IMR-90 (cell line): ENCODE measurements around the gene AZU1. TPM values are rescaled to one million over a fixed set of nuclear protein-coding genes. Genes with fewer than 3 reads are reported as not detected.
A peak's percentile ranks its signal among the peaks of the same experiment; 100 is the strongest.

Experiments
- ATAC-seq: fragments of 200-7000 bp; cut with Tn5 transposase; 2 replicates; pipeline ENCODE4 v1.9.1; 2020; ENCODE audit warnings: low read depth, mild to moderate bottlenecking, moderate library complexity
- BruUV-seq: library from RNA; stranded (reverse); fragments of 400-500 nt; replicated peaks from 2 replicates; lab custom pipeline; 2021; lab: Mats Ljungman, UMichigan
- CTCF ChIA-PET: fragments of 300-600 bp; formaldehyde crosslinking; extraction: SDS; loops from one replicate; lab custom pipeline; 2021; ENCODE audit warnings: antibody characterized with exemption; lab: Yijun Ruan, JAX
- POLR2A ChIA-PET: fragments of 300-600 bp; sonication (Branson Sonifier 250); formaldehyde crosslinking; loops from one replicate; lab custom pipeline; 2022; ENCODE audit warnings: antibody characterized with exemption; ENCODE audit not compliant: unreplicated experiment; lab: Charles Lee
- DNase-seq: peaks from one replicate; pipeline ENCODE4 v3.0.0; 2013
- H2AFZ ChIP-seq: replicated peaks from 2 replicates; pipeline ENCODE3; 2013; ENCODE audit warnings: low read length, mild to moderate bottlenecking; ENCODE audit not compliant: poor library complexity
- H2AK5ac ChIP-seq: 2 replicates; pipeline ENCODE4 v1.6.1; 2013; ENCODE audit warnings: low read depth, low read length, inconsistent platforms
- H2AK9ac ChIP-seq: replicated peaks from 2 replicates; pipeline ENCODE3; 2013; ENCODE audit warnings: mild to moderate bottlenecking, low read depth, low read length, moderate library complexity; ENCODE audit not compliant: poor library complexity
- H2BK120ac ChIP-seq: 2 replicates; pipeline ENCODE4 v1.6.1; 2013; ENCODE audit warnings: low read depth, low read length, inconsistent platforms
- H2BK15ac ChIP-seq: 3 replicates; pipeline ENCODE4 v1.6.1; 2013; ENCODE audit warnings: low read depth, low read length, inconsistent platforms
- H2BK20ac ChIP-seq: 2 replicates; pipeline ENCODE4 v1.6.1; 2013; ENCODE audit warnings: low read depth, mild to moderate bottlenecking, inconsistent platforms, low read length, moderate library complexity
- H2BK5ac ChIP-seq: 2 replicates; pipeline ENCODE4 v1.6.1; 2013; ENCODE audit warnings: mild to moderate bottlenecking, low read depth, low read length, inconsistent platforms; ENCODE audit not compliant: poor library complexity, severe bottlenecking
- H3K14ac ChIP-seq: replicated peaks from 2 replicates; pipeline ENCODE4 v1.6.1; 2013; ENCODE audit warnings: low read depth, low read length, inconsistent platforms
- H3K18ac ChIP-seq: 2 replicates; pipeline ENCODE4 v1.6.1; 2013; ENCODE audit warnings: low read depth, low read length, control low read depth
- H3K23ac ChIP-seq: 2 replicates; pipeline ENCODE4 v1.6.1; 2013; ENCODE audit warnings: low read depth, low read length, inconsistent platforms
- H3K27ac ChIP-seq: 2 replicates; pipeline ENCODE4 v1.5.1; 2013; ENCODE audit warnings: mild to moderate bottlenecking, control low read depth, low read length; ENCODE audit not compliant: insufficient read depth
- H3K27me3 ChIP-seq: 2 replicates; pipeline ENCODE4 v1.6.1; 2013; ENCODE audit warnings: low read length; ENCODE audit not compliant: control insufficient read depth, insufficient read depth
- H3K36me3 ChIP-seq: 2 replicates; pipeline ENCODE4 v1.6.1; 2013; ENCODE audit warnings: low read length, mixed read lengths; ENCODE audit not compliant: control insufficient read depth, insufficient read depth
- H3K4ac ChIP-seq: 2 replicates; pipeline ENCODE4 v1.6.1; 2013; ENCODE audit warnings: low read depth, low read length, inconsistent platforms
- H3K4me1 ChIP-seq: 2 replicates; pipeline ENCODE4 v1.6.1; 2013; ENCODE audit warnings: low read length, mixed read lengths; ENCODE audit not compliant: control insufficient read depth, insufficient read depth
- H3K4me2 ChIP-seq: 2 replicates; pipeline ENCODE4 v1.6.1; 2013; ENCODE audit warnings: low read depth, mild to moderate bottlenecking, control low read depth, low read length, moderate library complexity
- H3K4me3 ChIP-seq: 2 replicates; pipeline ENCODE4 v1.5.1; 2013; ENCODE audit warnings: low read depth, mild to moderate bottlenecking, control low read depth, low read length, moderate library complexity; ENCODE audit not compliant: insufficient read depth
- H3K56ac ChIP-seq: 2 replicates; pipeline ENCODE4 v1.6.1; 2013; ENCODE audit warnings: low read length, inconsistent platforms; ENCODE audit not compliant: insufficient read depth; ENCODE audit errors: extremely low read depth
- H3K79me1 ChIP-seq, 2 experiments: 2 replicates each; pipeline ENCODE4 v1.6.1; 2013; ENCODE audit warnings: low read length in 2 of 2, inconsistent platforms in 1 of 2, low read depth in 1 of 2
- H3K9ac ChIP-seq: 2 replicates; pipeline ENCODE4 v1.6.1; 2013; ENCODE audit warnings: low read depth, low read length, control low read depth
- H3K9me1 ChIP-seq: 2 replicates; pipeline ENCODE4 v1.6.1; 2013; ENCODE audit warnings: low read length, inconsistent platforms; ENCODE audit not compliant: insufficient read depth
- H3K9me3 ChIP-seq: 2 replicates; pipeline ENCODE4 v1.6.1; 2013; ENCODE audit warnings: low read length; ENCODE audit not compliant: control insufficient read depth, insufficient read depth
- H4K20me1 ChIP-seq: 2 replicates; pipeline ENCODE4 v1.6.1; 2013; ENCODE audit warnings: low read length, inconsistent platforms; ENCODE audit not compliant: insufficient read depth
- H4K5ac ChIP-seq: 2 replicates; pipeline ENCODE4 v1.6.1; 2013; ENCODE audit warnings: mild to moderate bottlenecking, low read depth, low read length, control low read depth
- H4K8ac ChIP-seq, 2 experiments: 2 replicates each; pipeline ENCODE4 v1.6.1; 2013; ENCODE audit warnings: low read depth in 2 of 2, low read length in 2 of 2, control low read depth in 1 of 2, inconsistent platforms in 1 of 2
- H4K91ac ChIP-seq: 2 replicates; pipeline ENCODE4 v1.6.1; 2013; ENCODE audit warnings: low read depth, low read length, inconsistent platforms; ENCODE audit not compliant: insufficient read depth
- BHLHE40 ChIP-seq: fragments of 150-350 bp; IDR thresholded peaks from 2 replicates; pipeline ENCODE4 v1.6.1; 2016; ENCODE audit warnings: mild to moderate bottlenecking, low read depth, low read length
- CHD1 ChIP-seq: IDR thresholded peaks from 2 replicates; pipeline ENCODE4 v1.6.1; 2012; ENCODE audit warnings: low read depth, low read length, improper control_type of control experiment
- ELK1 ChIP-seq: fragments of 150-350 bp; IDR thresholded peaks from 2 replicates; pipeline ENCODE4 v1.6.1; 2016; ENCODE audit warnings: low read depth, mild to moderate bottlenecking, low read length, moderate library complexity, borderline replicate concordance
- MAFK ChIP-seq: IDR thresholded peaks from 2 replicates; pipeline ENCODE4 v1.6.1; 2012; ENCODE audit warnings: low read depth, low read length, improper control_type of control experiment
- MAZ ChIP-seq: IDR thresholded peaks from 2 replicates; pipeline ENCODE4 v1.6.1; 2012; ENCODE audit warnings: low read depth, mild to moderate bottlenecking, low read length, improper control_type of control experiment, moderate library complexity, borderline replicate concordance
- MXI1 ChIP-seq: IDR thresholded peaks from 2 replicates; pipeline ENCODE4 v1.6.1; 2012; ENCODE audit warnings: low read depth, mild to moderate bottlenecking, low read length, moderate library complexity, borderline replicate concordance
- POLR2A ChIP-seq: IDR thresholded peaks from 2 replicates; pipeline ENCODE4 v1.6.1; 2012; ENCODE audit warnings: mild to moderate bottlenecking, low read depth, low read length
- RFX5 ChIP-seq: IDR thresholded peaks from 2 replicates; pipeline ENCODE4 v1.8.0; 2012; ENCODE audit warnings: low read depth, mild to moderate bottlenecking, low read length, moderate library complexity
- SMC3 ChIP-seq: fragments of 150-350 bp; IDR thresholded peaks from 2 replicates; pipeline ENCODE4 v1.6.1; 2016; ENCODE audit warnings: low read depth, mild to moderate bottlenecking, antibody characterized with exemption, low read length, moderate library complexity
- WGBS, 2 experiments: methylation state at CpG; one replicate each; pipeline versions ENCODE4 v1.1.5 to v1.1.7; 2013; ENCODE audit warnings: missing lambda C conversion rate in 2 of 2; ENCODE audit not compliant: insufficient read length in 1 of 2; ENCODE audit errors: extremely low coverage in 2 of 2; 5-methylcytosine and 5-hydroxymethylcytosine counted together
- dilution Hi-C: fragments of 300-500 bp; cut with HindIII; formaldehyde crosslinking; loops from one replicate; pipeline ENCODE4 v1.14.3; 2018; ENCODE audit warnings: low sequenced_read_pairs; ENCODE audit not compliant: unreplicated experiment
- in situ Hi-C: fragments of 300-500 bp; cut with MboI; formaldehyde crosslinking; loops from 3 replicates; pipeline ENCODE4 v1.14.3; 2019; ENCODE audit warnings: low sequenced_read_pairs, inconsistent platforms, mixed read lengths
- intact Hi-C: fragments of 100-400 bp; cut with micrococcal nuclease; formaldehyde crosslinking; loops from 2 replicates; pipeline ENCODE4 v1.10.0; 2022
- polyA plus RNA-seq, 3 experiments: library from polyadenylated mRNA; depleted of rRNA; stranded (reverse); fragments of >200 nt; gene quantifications; 2 replicates each; pipeline ENCODE4 v1.2.3, GENCODE V29; 2012; ENCODE audit warnings: low replicate concordance in 1 of 3
- total RNA-seq: library from RNA; depleted of rRNA; stranded (reverse); fragments of >200 nt; gene quantifications from 2 replicates; pipeline ENCODE4 v1.2.3, GENCODE V29; 2012
- TF ChIP-seq, protein P1 (sequence below): fragments of 150-350 bp; IDR thresholded peaks from 2 replicates; pipeline ENCODE4 v1.6.1; 2017; ENCODE audit warnings: mild to moderate bottlenecking, antibody characterized with exemption, low read length, low read depth

Gene AZU1
- total and polyA plus RNA-seq, 2 of the 4 experiments (the other 2 are of a cell fraction): 0.12 TPM; not detected in 1

DNA sequence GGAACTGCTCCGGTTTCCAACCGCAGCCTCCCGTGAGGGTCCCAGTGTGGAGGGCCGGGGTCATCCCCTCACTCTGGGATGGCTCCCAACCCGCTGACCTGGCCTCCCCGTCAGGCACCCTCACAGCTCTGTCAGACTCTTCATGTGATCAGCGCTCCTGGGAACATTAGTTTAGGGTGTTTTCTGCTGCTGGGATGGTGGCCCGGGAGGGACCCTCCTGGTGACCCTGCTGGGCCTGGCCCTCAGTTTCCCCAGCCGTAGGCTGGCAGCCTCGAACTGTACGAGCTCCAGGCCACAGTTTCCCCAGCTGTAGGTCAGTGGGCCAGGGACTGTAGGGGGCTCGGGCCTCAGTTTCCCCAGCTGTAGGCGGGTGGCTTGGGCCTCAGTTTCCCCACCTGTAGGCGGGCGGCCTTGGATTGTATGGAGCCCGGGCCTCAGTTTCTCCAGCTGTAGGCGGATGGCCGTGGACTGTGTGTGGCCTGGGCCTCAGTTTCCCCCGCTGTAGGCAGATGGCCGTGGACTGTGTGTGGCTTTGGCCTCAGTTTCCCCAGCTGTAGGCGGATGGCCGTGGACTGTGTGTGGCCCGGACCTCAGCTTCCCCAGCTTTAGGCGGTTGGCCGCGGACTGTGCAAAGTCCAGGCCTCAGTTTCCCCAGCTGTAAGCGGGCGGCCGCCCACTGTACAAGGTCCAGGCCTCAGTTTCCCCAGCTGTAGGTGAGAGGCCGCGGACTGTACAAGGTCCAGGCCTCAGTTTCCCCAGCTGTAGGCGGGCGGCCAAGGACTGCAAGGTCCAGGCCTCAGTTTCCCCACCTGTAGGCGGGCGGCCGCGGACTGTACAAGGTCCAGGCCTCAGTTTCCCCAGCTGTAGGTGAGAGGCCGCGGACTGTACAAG, 31.7 kb upstream of the AZU1 start:
- dilution Hi-C loops: no loop called here

More for the DNA sequence above, 31.7 kb upstream of the AZU1 start:
- Histone ChIP-seq H3K18ac (no peak overlapping the region), H3K9me1 (peaks cover 2% of the 10 kb centered on the region; the same call in 1 of the 2 replicates), H2BK15ac (no peak overlapping the region; the same call in 2 of the 3 replicates), H3K27me3 (no peaks in the 10 kb centered on the region), H3K27ac (no peak overlapping the region; the same call in 1 of the 2 replicates), H2BK120ac (no peak overlapping the region), H3K9me3 (no peaks in the 10 kb centered on the region), H3K56ac (no peak overlapping the region), H2BK20ac (no peak overlapping the region), H2AFZ (no peak overlapping the region), H3K36me3 (peaks cover 19% of the 10 kb centered on the region), H3K4me1 (peaks cover 15% of the 10 kb centered on the region), H3K4ac (peak overlapping the region; percentile 91; the same call in 1 of the 2 replicates), H2AK9ac (peak overlapping the region; percentile 92), H2BK5ac (peak overlapping the region; percentile 89), H3K4me3 (no peak overlapping the region), H2AK5ac (peak overlapping the region; percentile 83), H3K23ac (no peak overlapping the region), H4K20me1 (peaks cover 31% of the 10 kb centered on the region), H4K5ac (0 out of 2 replicates have a peak overlapping the region, but pooled peaks have one; percentile 83), H3K14ac (no peak overlapping the region), H3K79me1 (peaks cover 0 to 5% of the 10 kb centered on the region in 2 experiments; a peak in 1 of 4 replicates), H4K91ac (peak overlapping the region; percentile 59; the same call in 1 of the 2 replicates), H3K4me2 (no peak overlapping the region; the same call in 1 of the 2 replicates), H3K9ac (no peak overlapping the region), H4K8ac (peak overlapping the region; percentile 13 to 98; a peak in 3 of 4 replicates)
- TF ChIP-seq BHLHE40 (no peak), MAFK (no peak), POLR2A (no peak), SMC3 (no peak), MAZ (no peak), CHD1 (no peak), MXI1 (no peak), RFX5 (no peak), ELK1 (no peak)
- TF ChIP-seq, protein P1, sequence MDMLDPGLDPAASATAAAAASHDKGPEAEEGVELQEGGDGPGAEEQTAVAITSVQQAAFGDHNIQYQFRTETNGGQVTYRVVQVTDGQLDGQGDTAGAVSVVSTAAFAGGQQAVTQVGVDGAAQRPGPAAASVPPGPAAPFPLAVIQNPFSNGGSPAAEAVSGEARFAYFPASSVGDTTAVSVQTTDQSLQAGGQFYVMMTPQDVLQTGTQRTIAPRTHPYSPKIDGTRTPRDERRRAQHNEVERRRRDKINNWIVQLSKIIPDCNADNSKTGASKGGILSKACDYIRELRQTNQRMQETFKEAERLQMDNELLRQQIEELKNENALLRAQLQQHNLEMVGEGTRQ: no peak
- ChIA-PET CTCF (no interaction called here), POLR2A (no interaction called here)
- ATAC-seq (no peak), DNase-seq (no peak)
- no TSS peak for BruUV-seq
- intact Hi-C loops: loop anchor here (2.0 kb wide), 1 partner anchor 13 kb away; no protein-coding TSS in a partner anchor
- in situ Hi-C loops: no loop called here
- WGBS, 2 experiments: 88% methylated on average over 18 of the region's 39 CpGs; no CpG with 5 or more reads in 1 of the 2 experiments
